Measurements from ENCODE around the gene VOPP1.
A peak's percentile ranks its signal among the peaks of the same experiment; 100 is the strongest.

VOPP1 gene

DNA sequence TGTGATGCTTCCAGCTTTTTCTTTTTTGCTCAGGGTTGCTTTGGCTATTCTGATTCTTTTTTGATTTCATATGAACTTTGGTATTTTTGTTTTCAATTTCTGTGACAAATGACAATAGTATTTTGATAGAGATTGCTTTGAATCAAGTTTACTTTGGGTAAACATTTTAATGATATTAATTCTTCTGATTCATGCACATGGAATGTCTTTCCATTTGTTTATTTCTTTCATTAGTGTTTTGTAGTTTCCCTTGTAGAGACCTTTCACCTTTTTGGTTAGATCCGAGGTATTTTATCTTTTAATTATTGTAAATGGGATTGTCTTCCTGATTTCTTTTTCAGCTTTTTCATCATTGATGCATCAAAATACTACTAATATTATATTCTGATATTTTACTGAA, 114.0 kb downstream of the VOPP1 start:
- FAIRE-seq = no peak

DNA sequence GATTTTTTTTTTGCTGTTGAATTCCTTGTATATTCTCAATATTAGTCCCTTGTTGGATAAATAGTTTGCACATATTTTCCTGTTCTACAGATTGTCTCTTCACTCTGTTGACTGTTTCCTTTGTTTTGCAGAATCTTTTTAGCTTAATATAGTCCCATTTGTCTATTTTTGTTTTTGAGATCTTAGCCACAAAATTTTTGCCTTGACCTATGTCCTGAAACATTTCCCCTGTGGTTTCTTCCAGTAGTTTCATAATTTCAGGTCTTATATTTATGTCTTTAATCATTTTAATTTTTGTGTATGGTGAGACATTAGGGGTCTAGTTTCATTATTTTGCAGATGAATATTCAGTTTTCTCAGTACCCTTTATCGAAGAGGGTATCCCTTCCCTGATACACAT, 114.5 kb downstream of the VOPP1 start:
- no peak for FAIRE-seq

DNA sequence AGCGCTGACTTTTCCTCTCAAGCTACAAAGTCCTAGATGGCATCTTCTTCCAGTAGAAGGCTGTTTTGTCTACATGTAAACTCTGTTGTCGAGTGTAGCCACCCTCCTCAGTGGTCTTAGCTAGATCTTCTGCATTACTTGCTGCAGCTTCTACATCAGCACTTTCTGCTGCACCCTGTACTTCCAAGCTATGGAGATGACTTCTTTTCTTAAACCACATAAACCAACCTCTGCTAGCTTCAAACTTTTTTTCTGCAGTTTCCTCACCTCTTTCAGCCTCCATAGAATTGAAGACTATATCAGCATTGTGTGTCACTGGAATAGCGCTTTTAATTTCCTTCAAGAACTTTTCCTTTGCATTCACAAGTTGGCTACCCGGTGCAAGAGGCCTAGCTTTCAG, 119.3 kb downstream of the VOPP1 start:
- FAIRE-seq = no peak

DNA sequence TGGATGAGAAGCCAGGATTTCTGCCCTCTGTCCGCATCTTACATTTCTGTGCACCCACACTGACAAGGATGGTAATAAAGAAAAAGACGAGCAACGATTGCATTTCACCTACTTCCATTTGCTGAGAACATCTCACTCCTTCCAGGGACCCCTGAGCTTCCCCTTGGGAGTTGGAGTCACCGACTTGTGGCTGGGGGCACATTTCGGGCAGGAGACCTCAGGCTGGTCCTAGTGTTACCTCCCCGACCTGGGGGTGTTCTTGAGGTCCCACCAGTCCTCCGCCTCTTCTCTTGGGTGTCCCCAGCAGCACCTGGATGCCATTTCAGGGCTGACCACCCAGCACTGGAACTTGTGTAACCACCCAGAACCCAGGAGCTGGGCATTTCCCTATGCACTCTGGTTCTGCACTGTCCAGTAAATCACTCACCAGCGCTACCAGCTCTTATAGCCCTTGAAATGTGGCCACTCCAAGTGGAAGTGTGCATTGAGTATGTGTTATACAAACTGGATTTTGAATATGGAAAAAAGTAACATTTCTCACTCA, 122.2 kb downstream of the VOPP1 start:
- FAIRE-seq = no peak

DNA sequence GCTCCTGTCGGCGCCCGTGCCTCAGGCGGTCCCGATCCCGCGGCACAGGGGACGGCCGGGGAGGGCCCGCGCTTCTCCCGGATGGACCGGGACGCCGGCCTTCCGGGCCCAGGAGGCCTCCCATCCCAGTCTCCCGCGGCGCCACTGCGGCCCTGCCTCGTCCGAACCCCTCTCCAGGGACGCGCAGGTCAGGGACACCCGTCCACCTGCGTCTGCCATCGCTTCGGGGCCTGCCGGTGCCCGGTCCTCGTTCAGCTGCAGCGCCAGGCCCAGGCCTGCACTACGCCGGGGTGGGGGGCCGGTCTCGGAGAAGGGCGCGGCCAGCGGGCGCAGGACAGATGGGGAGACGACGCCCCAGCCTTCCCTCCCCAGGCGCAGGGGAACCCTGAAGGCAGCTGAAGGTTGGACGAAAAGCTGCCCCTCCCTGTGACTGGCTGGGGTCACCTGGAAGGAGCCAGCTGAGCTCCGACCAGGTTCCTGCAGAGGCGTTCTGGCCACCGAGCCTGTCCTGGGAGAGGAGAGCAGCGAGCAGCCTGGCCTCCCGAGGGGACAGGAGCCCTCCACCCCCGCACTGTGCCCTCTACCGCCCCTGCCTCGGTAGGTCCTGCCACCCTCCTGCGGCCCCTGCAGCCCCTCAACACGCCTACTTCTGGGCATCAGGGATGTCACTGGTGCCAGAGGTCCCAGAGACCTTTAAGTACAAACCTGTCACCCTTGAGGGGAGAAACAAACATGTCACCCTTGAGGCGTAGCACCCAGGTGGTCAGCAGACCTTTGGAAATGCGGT, 122.9 kb downstream of the VOPP1 start:
- FAIRE-seq = no peak

DNA sequence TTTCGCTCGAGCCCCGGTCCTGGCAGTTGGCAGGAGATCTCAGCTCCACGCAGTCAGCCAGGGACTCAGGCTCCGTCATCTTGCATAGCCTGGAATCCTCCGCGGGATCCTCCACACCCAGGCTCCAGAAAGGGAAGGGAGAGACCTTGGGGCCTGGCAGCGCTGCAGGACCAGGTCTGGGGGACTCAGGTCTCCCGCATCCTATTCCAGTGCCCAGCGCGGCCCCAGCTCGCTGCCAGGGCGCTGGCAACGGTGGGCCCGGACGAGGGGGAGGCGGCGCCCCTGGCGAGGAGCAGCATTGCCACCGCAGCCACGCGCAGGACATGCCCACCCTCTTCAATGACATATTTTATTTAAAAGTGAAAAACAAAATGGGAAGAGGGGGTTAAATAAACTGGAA, 123.8 kb downstream of the VOPP1 start:
- FAIRE-seq = no peak

DNA sequence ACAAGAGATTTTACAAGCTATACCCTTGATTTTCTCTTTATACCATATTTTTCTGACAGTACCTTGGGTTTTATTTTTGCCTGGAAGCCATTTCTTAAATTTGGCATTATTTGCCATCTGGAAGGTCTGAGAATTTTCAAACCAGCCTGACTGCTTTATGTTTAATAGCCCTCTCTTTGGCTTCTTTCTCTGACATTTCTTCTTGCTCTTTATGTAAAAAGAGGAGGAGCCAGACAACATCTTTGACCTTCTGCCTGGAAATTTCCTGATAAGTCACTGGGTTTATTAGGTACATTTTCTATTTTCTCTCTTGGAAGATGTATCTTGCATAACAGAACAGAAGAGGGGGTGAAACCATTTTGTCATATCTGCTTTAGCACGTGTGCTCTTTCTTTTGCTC, 127.5 kb downstream of the VOPP1 start:
- no peak for FAIRE-seq

DNA sequence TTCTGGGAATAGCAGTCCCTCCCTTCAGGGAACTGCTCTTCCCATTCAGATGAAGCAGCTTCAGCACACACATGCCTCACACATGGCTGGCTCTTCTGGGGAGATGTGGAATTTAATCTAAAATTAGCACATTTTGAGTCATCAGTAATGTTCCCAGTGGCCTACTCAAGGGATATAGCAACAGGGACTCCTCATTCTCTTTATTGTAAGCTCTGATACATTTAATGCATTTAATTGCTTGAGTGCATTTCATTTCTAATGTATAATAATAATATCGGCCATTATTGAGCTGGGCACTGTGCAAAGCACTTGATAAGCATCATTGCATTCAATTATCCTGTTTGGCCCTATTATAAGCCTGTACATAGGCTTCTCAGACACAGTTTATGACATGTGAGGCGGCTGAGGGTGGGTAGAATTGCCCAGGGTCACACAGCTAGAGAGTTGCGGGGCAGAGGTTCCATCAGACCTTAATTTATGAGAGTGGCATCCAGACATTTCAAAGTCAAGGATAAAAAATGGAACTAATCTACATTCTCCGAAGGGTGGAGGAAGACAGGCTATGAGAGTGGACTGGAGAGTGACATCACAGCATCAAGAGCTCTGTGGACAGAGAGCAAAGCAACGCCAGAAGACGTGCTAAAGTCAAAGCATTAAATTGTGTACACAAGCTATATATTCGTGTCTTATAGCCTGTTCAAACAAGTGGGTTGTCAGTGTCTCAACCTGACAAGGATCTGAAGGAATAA, 130.4 kb downstream of the VOPP1 start:
- FAIRE-seq = no peak

DNA sequence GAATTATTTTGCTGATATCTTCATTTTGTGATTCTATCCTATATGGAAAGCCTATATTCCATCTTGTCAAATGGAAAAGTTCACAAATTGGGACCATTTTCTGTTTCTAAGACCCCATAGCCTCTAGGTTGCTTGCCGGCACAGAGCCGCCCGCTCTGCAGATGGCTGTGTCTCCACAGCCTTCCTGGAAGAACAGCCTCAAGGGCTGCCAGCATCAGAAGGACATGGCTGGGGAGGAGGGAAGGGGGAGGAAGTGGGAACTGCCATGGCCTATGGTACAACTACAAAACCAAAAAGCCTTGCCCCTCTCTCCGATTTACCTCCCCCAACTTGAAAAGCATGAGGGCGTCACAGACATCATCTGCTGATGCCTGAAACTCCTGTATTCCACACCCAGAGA, 131.3 kb downstream of the VOPP1 start:
- FAIRE-seq = no peak

DNA sequence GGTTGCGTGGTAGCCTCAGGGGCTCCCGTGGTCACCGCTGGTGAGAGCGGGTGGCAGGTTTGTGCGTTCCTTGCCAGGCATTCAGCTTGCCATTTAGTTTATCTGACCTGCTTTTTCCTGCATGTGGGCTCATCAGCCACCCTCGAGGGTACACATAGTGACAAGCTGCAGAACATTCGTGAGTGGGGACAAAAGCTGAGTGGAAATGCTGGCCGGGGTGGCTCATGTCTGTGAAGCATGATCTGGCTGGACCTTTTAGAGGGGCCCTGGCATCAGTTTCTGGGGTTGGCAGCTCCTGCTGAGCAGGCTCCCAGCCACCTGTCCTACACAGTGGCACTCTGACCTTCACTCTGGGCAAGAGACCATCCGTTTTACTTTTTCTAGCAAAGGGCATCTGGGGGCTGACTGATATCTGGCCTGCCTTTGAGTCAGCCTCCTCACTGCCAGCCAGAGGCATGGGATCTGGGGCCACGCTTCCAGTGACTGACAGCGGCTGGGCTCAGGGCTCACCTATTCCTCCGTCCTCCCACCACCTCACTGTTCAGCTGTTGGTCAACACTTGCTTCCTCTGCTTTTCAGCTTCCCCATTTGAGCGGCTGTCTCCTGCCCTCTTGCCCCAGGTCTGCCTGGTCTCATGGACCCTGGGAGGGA, 132.1 kb downstream of the VOPP1 start:
- FAIRE-seq = no peak

DNA sequence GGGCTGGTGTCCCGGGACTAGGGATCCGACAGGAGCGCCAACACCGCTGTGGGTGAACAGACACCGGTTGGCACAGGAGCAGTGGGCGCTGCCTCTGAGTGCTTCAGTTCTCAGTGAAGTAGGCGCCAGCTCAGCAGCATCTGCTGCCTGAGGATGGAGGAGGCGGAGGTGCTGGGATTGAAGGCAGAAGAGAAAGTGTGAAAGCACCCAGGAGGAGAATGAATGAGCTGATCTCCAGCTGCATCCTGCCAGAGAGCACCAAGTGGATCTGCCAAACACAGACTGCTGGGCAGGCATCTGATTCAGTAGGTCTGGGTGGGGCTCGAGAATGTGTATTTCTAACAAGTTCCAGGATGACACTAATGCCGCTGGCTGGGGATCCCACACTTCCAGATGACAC, 132.7 kb downstream of the VOPP1 start:
- no peak for FAIRE-seq

DNA sequence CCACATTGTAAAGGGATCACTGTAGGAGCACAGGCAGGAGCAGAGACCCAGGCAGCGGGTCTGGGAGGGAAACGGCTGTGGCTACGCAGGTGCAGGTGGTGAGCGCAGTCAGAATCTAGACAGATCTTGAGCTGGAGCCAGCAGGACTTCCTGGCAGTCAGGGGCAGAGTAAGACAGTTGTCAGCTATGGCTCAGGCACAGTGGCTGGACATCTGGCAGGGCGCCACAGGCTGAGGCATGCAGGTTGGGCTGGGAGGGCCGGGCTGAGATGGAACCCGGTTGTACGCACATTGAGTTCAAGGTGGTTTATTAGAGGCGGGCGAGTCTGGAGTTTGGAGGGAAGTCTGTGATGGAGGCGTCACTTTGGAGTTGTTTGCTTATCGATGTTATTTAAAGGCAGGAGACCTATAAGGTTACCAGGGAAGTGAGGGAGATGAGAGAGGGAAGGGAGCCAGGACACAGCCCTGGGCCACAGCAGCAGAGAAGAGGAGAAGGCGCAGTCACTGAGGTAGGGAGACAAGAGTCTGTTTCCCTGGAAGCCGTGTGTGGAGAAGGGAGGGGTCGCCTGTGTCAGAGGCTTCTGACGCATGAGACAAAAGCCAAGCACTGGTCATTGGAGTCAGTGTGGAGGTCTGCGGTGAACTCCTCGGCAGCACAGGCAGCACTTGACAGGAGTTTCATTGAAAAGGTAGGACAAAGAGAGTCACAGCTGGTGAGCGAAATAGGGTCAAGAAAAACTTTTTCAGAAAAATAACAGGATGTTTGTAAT, 133.4 kb downstream of the VOPP1 start:
- no peak for FAIRE-seq

DNA sequence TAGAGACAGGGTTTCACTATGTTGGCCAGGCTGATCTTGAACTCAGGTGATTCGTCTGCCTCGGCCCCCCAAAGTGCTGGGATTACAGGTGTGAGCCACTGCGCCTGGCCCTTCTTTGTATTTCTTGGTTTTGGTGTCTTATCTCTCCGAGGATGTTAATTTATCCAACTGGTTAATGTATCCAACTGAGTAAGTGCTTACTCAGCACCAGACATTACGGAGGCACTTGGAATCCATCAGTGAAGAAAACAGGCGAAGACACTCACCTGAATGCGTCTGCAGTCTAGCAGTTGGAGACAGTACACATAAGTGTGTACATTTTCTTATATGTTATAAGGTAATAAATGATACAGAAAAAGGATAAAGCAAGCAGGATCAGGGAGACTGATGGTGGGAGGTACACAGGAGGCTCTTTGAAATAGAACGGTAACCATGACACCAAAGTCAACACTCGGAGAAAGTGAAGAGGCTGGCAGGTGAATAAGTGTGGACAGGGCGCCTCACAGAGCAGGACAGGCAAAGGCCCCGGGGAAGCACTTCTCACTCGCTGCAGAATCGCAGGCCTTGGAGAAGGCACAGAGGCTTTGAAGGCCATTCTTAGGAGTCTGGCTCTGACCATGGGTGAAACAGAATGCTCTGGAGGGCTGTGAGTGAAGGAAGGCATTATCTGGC, 134.1 kb downstream of the VOPP1 start:
- FAIRE-seq = no peak

DNA sequence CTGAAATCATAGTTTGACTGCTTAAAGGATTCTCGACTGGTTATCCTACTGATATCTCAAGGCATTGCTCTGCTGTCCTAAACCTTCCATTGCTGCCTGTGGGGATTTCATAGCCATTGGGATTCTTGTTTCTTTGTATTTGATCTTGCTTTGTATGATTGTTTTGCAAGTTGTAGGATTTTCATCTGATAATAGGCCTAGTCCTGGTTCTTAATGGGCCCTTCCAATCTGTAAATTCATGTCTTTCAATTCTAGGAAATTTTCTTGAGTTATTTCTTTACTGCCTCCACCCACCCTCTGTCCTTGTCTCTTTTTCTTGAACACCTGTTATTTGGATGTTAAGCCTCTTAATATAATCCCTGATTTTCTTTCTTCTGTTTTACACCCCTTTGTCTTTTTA, 134.9 kb downstream of the VOPP1 start:
- no peak for FAIRE-seq

DNA sequence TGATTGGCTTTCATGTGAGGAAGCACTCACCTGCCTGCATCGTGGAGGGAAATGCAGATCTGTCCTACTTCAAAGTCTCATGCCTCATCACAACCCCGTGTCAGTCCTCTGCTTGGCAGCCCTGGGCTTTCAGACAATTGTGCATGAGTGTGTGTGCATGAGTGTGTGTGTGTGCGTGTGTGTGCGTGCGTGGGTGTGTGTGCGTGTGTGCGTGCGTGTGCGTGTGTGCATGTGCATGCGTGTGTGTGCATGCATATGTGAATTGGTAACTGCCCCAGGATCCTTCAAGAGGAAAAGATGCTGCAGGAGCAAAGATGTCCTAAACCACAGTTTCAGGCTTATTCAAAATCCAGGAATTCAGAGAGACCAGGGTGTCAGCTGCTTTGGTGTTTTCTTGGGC, 135.8 kb downstream of the VOPP1 start:
- FAIRE-seq = no peak

DNA sequence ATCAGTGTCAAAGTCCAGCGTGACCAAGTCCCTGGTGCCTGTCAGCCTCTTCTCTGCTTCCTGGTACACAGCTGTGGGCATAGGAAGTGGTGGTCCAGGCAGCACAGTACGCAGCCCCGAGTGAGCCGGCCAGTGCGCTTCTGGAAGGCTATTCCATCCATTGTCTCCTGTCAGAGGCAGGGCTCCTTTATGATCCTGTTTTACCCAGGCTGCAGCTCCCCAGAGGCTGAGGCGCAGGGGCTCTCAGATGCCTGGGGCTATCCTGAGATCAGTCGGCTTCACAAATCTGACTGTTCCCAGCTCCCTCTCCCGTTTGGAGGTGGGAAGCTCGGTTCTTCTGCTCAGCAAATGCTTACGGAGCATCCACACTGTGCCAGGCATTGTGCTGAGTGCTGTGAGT, 136.8 kb downstream of the VOPP1 start:
- no peak for FAIRE-seq

DNA sequence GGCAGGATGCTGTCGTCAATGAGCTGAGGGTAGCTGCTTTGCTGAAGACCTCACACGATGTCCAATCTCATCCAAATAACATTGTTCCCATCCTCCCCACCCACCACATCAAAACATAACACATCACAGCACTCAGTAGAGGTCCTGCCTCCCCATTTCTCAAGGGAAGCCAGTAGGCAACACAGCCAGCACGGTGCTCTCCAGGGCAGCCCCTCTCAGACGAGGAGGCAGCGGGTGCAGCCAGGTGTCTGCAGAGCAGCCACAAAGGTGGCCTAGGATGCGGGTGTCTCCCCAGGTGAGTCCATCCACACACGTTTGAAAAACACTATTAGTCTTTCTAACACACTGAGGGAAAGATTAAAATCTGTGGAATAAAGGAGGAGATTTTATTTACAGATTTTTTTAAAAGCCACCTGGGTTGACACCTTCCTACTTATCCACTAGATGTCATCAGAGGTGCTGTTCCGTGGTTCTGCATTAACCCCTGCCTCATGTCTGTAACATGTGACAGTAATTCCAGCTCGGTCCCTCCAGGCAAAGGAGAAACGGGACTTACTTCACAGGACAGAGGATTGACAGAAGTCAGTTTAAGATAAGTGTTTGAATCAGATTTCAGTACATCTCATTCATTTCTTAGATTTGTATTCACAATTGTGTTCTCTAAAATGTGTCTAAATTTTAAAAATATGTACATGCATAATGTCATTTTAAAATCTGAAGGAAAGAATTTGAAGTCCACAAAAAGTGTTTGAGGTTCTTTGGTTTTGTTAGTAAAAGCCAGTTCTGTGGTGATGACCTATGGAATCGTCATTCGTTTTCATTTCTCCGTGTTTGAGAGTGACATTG, 139.1 kb downstream of the VOPP1 start:
- FAIRE-seq = peak; percentile 72

DNA sequence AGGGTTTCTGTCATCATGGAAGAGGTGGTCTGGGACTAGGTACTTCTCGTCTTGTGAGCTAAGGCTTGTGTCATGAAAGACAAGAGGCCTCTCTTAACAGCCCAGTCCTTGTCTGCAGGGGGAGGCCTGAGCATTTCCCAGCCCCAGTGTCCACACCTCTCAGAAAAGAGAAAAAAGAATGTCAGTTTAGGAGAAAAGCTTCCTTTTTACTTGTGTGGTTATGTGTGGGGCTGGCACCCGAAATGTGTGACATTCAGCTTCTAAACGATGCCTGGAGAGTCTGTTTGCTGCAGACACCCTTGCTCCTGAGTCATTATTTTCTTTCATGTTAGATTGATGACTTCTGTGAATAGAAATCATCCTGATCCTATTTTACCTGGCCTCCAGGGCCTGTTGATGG, 139.8 kb downstream of the VOPP1 start:
- FAIRE-seq = no peak

DNA sequence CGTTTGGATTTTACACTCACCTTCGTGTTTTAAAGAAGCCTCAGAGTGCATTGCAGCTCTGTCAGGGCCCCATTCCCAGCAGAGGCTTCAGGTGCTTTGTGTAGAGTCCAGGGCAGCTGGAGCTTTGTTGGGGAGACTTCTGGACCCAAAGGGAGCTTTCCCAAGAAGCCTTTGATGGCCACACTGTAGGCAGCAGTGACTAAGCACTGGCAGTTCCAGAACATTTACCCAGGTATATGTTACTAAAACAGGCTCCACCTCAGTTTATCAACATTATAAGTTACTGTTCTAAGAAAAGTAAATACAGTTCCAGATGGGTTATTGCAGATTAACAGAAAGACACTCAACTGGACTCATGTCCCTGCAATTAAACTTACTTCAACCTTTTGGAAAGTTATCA, 140.4 kb downstream of the VOPP1 start:
- no peak for FAIRE-seq

DNA sequence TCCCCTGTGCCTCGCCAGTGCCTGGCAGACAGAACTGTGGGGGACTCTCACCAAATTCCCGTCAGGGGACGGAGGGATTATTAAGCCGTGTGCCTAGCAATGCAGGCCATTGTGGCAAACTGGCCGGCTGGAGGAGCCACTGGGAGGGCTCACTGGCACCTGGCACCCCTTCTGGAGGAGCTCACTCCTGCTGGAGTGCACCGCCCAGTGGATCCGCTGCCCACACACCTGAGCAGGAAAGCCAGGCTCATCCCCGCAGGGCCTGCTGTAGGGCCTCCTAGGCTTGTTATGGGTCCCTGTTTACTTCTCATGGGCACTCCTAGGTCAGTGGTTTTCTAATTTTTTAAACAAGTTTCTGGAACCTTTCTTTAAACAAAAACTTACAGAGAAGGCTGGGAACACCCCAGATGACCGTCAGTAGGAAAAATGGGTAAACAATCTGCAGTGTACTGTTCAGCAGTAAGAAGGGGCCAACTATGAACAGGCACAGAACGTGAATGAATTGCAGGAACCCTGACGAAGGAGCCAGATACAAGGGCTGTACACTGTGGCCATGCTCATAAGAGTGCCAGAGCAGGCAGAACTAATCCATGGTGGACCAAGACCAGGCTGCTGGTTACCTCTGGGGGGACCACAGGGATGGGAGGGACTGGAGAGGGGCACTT, 142.3 kb downstream of the VOPP1 start:
- FAIRE-seq = no peak

DNA sequence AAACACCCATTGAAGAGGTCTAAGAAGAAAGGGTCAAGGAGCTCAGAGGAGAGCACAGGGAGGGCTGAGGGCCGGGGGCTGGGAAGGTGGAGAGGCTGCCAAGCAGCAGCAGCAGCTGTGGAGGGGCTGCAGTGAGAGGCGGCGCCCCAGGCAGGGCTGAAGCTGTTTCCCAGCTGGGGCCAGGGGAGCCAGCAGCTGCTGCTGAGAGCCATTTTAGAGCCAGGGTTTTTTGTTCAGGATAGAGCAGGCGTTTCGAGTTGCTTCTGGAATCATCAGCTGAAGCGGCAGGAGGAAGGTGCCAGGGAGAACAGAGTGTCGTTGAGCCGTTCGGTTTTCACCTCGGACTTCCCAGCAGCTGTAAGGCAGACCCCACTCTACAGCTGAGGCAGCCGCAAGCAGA, 144.5 kb downstream of the VOPP1 start:
- FAIRE-seq = no peak

All from islet of Langerhans (tissue), 1 donor.